ENCODE data around the gene LIN9. TPM values are rescaled to one million over a fixed set of nuclear protein-coding genes. Genes with fewer than 3 reads are reported as not detected.

Gene LIN9
- total and polyA plus RNA-seq, 12 donors, result 0.97 to 5.7 (median 2.1) TPM

DNA sequence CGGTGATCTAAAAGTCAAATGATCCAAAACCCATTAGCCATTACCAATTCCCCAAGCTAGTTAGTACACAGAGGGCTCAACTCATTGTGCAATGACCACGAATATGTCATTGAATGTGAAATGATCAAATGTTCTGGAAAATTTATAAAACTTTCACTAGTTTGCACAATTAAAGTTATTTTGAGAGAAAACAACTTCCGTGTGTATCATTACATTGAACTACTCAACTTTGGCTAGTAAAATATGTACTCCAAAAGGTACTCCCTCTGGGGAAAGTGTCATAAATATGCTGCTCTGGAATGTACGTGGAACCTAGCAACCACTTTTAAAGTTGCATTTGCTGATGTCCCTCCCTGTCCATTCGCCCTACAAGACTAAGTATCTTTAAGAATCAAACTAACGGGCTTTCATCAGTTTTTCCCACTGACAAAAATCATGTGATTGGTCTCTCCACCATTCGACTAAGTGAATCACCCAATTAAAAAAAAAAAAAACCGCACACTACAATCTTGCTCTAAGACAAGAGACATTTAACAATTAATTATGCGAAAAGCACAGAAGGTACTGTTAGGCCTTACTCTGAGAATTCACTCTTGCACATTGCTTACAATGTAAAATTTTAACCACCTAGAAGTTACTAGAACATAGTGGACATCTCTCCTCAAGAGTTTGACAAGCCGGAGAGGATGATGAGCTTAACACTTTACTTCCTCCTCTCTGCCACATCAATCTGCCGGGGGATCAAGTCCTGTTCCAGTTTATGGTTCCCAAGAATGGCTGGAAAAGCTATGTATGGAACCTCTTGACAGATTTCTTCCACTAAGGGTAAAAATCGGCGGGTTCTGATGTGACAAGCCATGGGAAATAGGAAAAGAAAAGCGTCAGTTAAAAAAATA, 123.6 kb downstream of the LIN9 start:
- Histone ChIP-seq H3K36me3 (replicated peaks in 1 of 2) (no peaks in the 10 kb centered on the region), H3K9me3 (replicated peaks in 1 of 3) (no peaks in the 10 kb centered on the region), H3K4me1 (replicated peaks in 1 of 2) (peaks cover 13 to 48% of the 10 kb centered on the region in 2 donors), H3K27ac (peak overlapping the region in 4 of 5 donors; percentile 82 to 95 (median 93)), H3K27me3 (no peaks in the 10 kb centered on the region), H3K4me3 (peak overlapping the region in 3 of 4 donors; percentile 76 to 77 (median 76))
- TF ChIP-seq CTCF (IDR thresholded peaks at IDR 0.05), result no peak
- TF ChIP-seq POLR2A (IDR thresholded peaks at IDR 0.05), result no peak
- 19 to 24% (median 22%) methylated on average over 14 of the region's 14 CpGs for WGBS, 4 donors
- intact Hi-C loops (cut with DNase I), result loop anchor here in 1 of 2 donors (10.0 kb wide), 1 partner anchor 121 kb away; the partner anchor contains the start of gene H3-3A
- no peak for DNase-seq

- TF ChIP-seq CTCF (IDR thresholded peaks at IDR 0.05) (peak in 5 of 6 experiments; percentile 6 to 43 (median 33)), POLR2A (IDR thresholded peaks at IDR 0.05) (no peak)
- no peak overlapping the region for H3K4me3 ChIP-seq
- H3K27me3 ChIP-seq, result no peaks in the 10 kb centered on the region
- intact Hi-C loops (cut with DNase I), result loop anchor here in 1 of 2 donors (10.0 kb wide), 1 partner anchor 117 kb away; the partner anchor contains the start of gene H3-3A
- peak overlapping the region in 2 of 5 donors; percentile 42 to 46 for H3K27ac ChIP-seq
- H3K4me1 ChIP-seq (replicated peaks in 1 of 2), result peaks cover 13 to 45% of the 10 kb centered on the region in 2 donors
- DNase-seq, result peak; percentile 32 to 72 (median 61)
- WGBS, 4 donors, result 67 to 76% (median 71%) methylated on average over 14 of the region's 14 CpGs
- no peaks in the 10 kb centered on the region for H3K9me3 ChIP-seq (replicated peaks in 1 of 3)
- no peaks in the 10 kb centered on the region for H3K36me3 ChIP-seq (replicated peaks in 1 of 2)
Measured at GRCh38 chr1:226181996-226182714, 126.8 kb downstream of the LIN9 start.

Other genes starting within 250 kb of the LIN9 start
- 100 to 1,000 TPM; 216 to 543 (median 373) TPM for gene H3-3A, start 246.4 kb downstream of the LIN9 start, total RNA-seq
- 100 to 1,000 TPM; 407 to 772 (median 547) TPM for gene H3-3A, start 246.4 kb downstream of the LIN9 start, polyA plus RNA-seq
- 10 to 100 TPM; 25.0 to 44.1 (median 34.5) TPM for gene ACBD3, start 122.4 kb downstream of the LIN9 start, total RNA-seq
- gene ACBD3, start 122.4 kb downstream of the LIN9 start, polyA plus RNA-seq, result 10 to 100 TPM in 2 of 3 donors, 1 to 10 TPM in 1; 5.4 to 49.1 (median 11.3) TPM
- gene MIXL1, start 85.5 kb downstream of the LIN9 start, total RNA-seq, result under 1 TPM in 1 of 9 donors, not detected in 8; 0.06 TPM
- under 1 TPM in 1 of 3 donors, not detected in 2; 0.27 TPM for gene MIXL1, start 85.5 kb downstream of the LIN9 start, polyA plus RNA-seq
- gene PARP1, start 98.9 kb upstream of the LIN9 start, total RNA-seq, result 100 to 1,000 TPM in 4 of 9 donors, 10 to 100 TPM in 5; 56.0 to 150 (median 78.6) TPM
- gene PARP1, start 98.9 kb upstream of the LIN9 start, polyA plus RNA-seq, result 10 to 100 TPM; 15.3 to 66.1 (median 19.6) TPM
- gene STUM, start 239.6 kb upstream of the LIN9 start, total RNA-seq, result under 1 TPM in 8 of 9 donors, not detected in 1; 0.13 to 0.43 (median 0.18) TPM
- under 1 TPM; 0.24 to 0.44 (median 0.33) TPM for gene STUM, start 239.6 kb upstream of the LIN9 start, polyA plus RNA-seq